ENCODE results near the gene PLEKHM3. TPM values are rescaled to one million over a fixed set of nuclear protein-coding genes. Genes with fewer than 3 reads are reported as not detected.

The PLEKHM3 gene
- total RNA-seq, 4 donors from 2014 or later = 14.9 to 28.3 (median 21.0) TPM

- Histone ChIP-seq H3K9me3 (no peaks in the 10 kb centered on the region), H3K36me3 (no peaks in the 10 kb centered on the region), H3K27ac (no peak overlapping the region), H3K27me3 (no peaks in the 10 kb centered on the region), H3K4me3 (no peak overlapping the region), H3K4me1 (no peaks in the 10 kb centered on the region)
- TF ChIP-seq POLR2A (IDR thresholded peaks at IDR 0.05) = no peak
- TF ChIP-seq EP300 (IDR thresholded peaks at IDR 0.05) = no peak
- TF ChIP-seq CTCF (IDR thresholded peaks at IDR 0.05) = no peak
- no peak for TF ChIP-seq POLR2AphosphoS5 (IDR thresholded peaks at IDR 0.05)
- 93% methylated on average over 1 of the region's 1 CpG for WGBS
- DNase-seq (ENCODE audit: low spot score in 2 of 2) = no peak
Observed at GRCh38 chr2:207867905-207868304, 157.4 kb downstream of the PLEKHM3 start.

GRCh38 chr2:207867056-207867455 lies 158.3 kb downstream of the PLEKHM3 start:
- 91% methylated on average over 3 of the region's 3 CpGs for WGBS

GRCh38 chr2:207865210-207865609 lies 160.1 kb downstream of the PLEKHM3 start:
- WGBS = 89% methylated on average over 5 of the region's 5 CpGs
- H3K27ac ChIP-seq = no peak overlapping the region

More at GRCh38 chr2:207867056-207867455, 158.3 kb downstream of the PLEKHM3 start:
- Histone ChIP-seq H3K9me3 (no peaks in the 10 kb centered on the region), H3K4me3 (no peak overlapping the region), H3K4me1 (no peaks in the 10 kb centered on the region), H3K27me3 (no peaks in the 10 kb centered on the region), H3K27ac (no peak overlapping the region), H3K36me3 (no peaks in the 10 kb centered on the region)
- no peak for DNase-seq (ENCODE audit: low spot score in 2 of 2)
- TF ChIP-seq POLR2AphosphoS5 (IDR thresholded peaks at IDR 0.05) (no peak), EP300 (IDR thresholded peaks at IDR 0.05) (no peak), POLR2A (IDR thresholded peaks at IDR 0.05) (no peak), CTCF (IDR thresholded peaks at IDR 0.05) (no peak)

GRCh38 chr2:207863345-207863744 lies 162.0 kb downstream of the PLEKHM3 start:
- no peaks in the 10 kb centered on the region for H3K4me1 ChIP-seq
- no peak overlapping the region for H3K4me3 ChIP-seq
- no peak for TF ChIP-seq POLR2A (IDR thresholded peaks at IDR 0.05)
- TF ChIP-seq POLR2AphosphoS5 (IDR thresholded peaks at IDR 0.05) = no peak
- TF ChIP-seq EP300 (IDR thresholded peaks at IDR 0.05) = no peak
- TF ChIP-seq CTCF (IDR thresholded peaks at IDR 0.05) = no peak
- WGBS = 94% methylated on average over 10 of the region's 10 CpGs
- H3K9me3 ChIP-seq = no peaks in the 10 kb centered on the region
- no peaks in the 10 kb centered on the region for H3K27me3 ChIP-seq
- no peak for DNase-seq (ENCODE audit: low spot score in 2 of 2)
- no peak overlapping the region for H3K27ac ChIP-seq
- peaks cover 10% of the 10 kb centered on the region for H3K36me3 ChIP-seq

More at GRCh38 chr2:207865210-207865609, 160.1 kb downstream of the PLEKHM3 start:
- DNase-seq (ENCODE audit: low spot score in 2 of 2) = no peak
- no peak for TF ChIP-seq POLR2AphosphoS5 (IDR thresholded peaks at IDR 0.05)
- no peak for TF ChIP-seq CTCF (IDR thresholded peaks at IDR 0.05)
- TF ChIP-seq POLR2A (IDR thresholded peaks at IDR 0.05) = no peak
- no peak for TF ChIP-seq EP300 (IDR thresholded peaks at IDR 0.05)
- peaks cover 4% of the 10 kb centered on the region for H3K36me3 ChIP-seq
- H3K9me3 ChIP-seq = no peaks in the 10 kb centered on the region
- H3K27me3 ChIP-seq = no peaks in the 10 kb centered on the region
- H3K4me3 ChIP-seq = no peak overlapping the region
- no peaks in the 10 kb centered on the region for H3K4me1 ChIP-seq

GRCh38 chr2:207861789-207862188 lies 163.5 kb downstream of the PLEKHM3 start:
- DNase-seq (ENCODE audit: low spot score in 2 of 2) = no peak
- H3K4me3 ChIP-seq = no peak overlapping the region
- 91% methylated on average over 4 of the region's 4 CpGs for WGBS
- H3K9me3 ChIP-seq = no peaks in the 10 kb centered on the region
- TF ChIP-seq POLR2AphosphoS5 (IDR thresholded peaks at IDR 0.05) (no peak), POLR2A (IDR thresholded peaks at IDR 0.05) (no peak)
- H3K4me1 ChIP-seq = no peaks in the 10 kb centered on the region
- H3K36me3 ChIP-seq = peaks cover 10% of the 10 kb centered on the region
- no peak overlapping the region for H3K27ac ChIP-seq
- H3K27me3 ChIP-seq = no peaks in the 10 kb centered on the region

GRCh38 chr2:207860685-207861084 lies 164.6 kb downstream of the PLEKHM3 start:
- no peak for TF ChIP-seq POLR2A (IDR thresholded peaks at IDR 0.05)
- TF ChIP-seq CTCF (IDR thresholded peaks at IDR 0.05) = no peak
- no peak for TF ChIP-seq POLR2AphosphoS5 (IDR thresholded peaks at IDR 0.05)
- TF ChIP-seq EP300 (IDR thresholded peaks at IDR 0.05) = no peak
- DNase-seq (ENCODE audit: low spot score in 2 of 2) = no peak
- Histone ChIP-seq H3K36me3 (peaks cover 10% of the 10 kb centered on the region), H3K4me1 (no peaks in the 10 kb centered on the region), H3K27ac (no peak overlapping the region), H3K4me3 (no peak overlapping the region), H3K27me3 (no peaks in the 10 kb centered on the region), H3K9me3 (no peaks in the 10 kb centered on the region)
- 96% methylated on average over 3 of the region's 3 CpGs for WGBS
